ENCODE data around the gene ADSS1.

GRCh38 chr14:104725772-104726548, 1.9 kb downstream of the ADSS1 start:
- no peak for TF ChIP-seq EZH2 (IDR thresholded peaks at IDR 0.05; ENCODE audit: borderline replicate concordance, low read length)
- no peak for TF ChIP-seq CTCF (IDR thresholded peaks at IDR 0.05; ENCODE audit: low read length)
